H9 (cell line): ENCODE results near the gene VEGFC. TPM values are rescaled to one million over a fixed set of nuclear protein-coding genes. Genes with fewer than 3 reads are reported as not detected.

Source experiments
- DNase-seq: peaks from one replicate; pipeline ENCODE4 v3.0.0-alpha.2; 2017
- H2AFZ ChIP-seq: one replicate; pipeline ENCODE4 v1.6.1; 2013; ENCODE audit warnings: mild to moderate bottlenecking, low read length, control low read depth, moderate library complexity
- H2AK5ac ChIP-seq: 2 replicates; pipeline ENCODE4 v1.6.1; 2013; ENCODE audit warnings: low read length, control low read depth, mixed read lengths; ENCODE audit not compliant: insufficient read length
- H2BK120ac ChIP-seq: one replicate; pipeline ENCODE4 v1.6.1; 2013; ENCODE audit warnings: low read depth, mild to moderate bottlenecking, low read length, control low read depth, inconsistent platforms; ENCODE audit not compliant: poor library complexity, severe bottlenecking
- H2BK12ac ChIP-seq: 2 replicates; pipeline ENCODE4 v1.6.1; 2013; ENCODE audit warnings: low read length, control low read depth, mixed read lengths, low read depth; ENCODE audit not compliant: insufficient read length
- H2BK15ac ChIP-seq: 2 replicates; pipeline ENCODE4 v1.6.1; 2013; ENCODE audit warnings: low read depth, low read length, control low read depth
- H2BK20ac ChIP-seq: one replicate; pipeline ENCODE4 v1.6.1; 2013; ENCODE audit warnings: low read depth, mild to moderate bottlenecking, low read length, control low read depth, inconsistent platforms; ENCODE audit not compliant: poor library complexity, severe bottlenecking
- H2BK5ac ChIP-seq: 2 replicates; pipeline ENCODE4 v1.6.1; 2013; ENCODE audit warnings: low read length, control low read depth, mixed read lengths; ENCODE audit not compliant: insufficient read length
- H3K14ac ChIP-seq: 2 replicates; pipeline ENCODE4 v1.6.1; 2013; ENCODE audit warnings: low read length, control low read depth; ENCODE audit not compliant: insufficient read depth
- H3K18ac ChIP-seq: 2 replicates; pipeline ENCODE4 v1.6.1; 2013; ENCODE audit warnings: low read depth, mild to moderate bottlenecking, mixed read lengths, low read length, control low read depth; ENCODE audit not compliant: insufficient read length
- H3K23ac ChIP-seq: 2 replicates; pipeline ENCODE4 v1.6.1; 2013; ENCODE audit warnings: low read length, control low read depth, mixed read lengths, low read depth; ENCODE audit not compliant: insufficient read length
- H3K23me2 ChIP-seq: 2 replicates; pipeline ENCODE4 v1.6.1; 2013; ENCODE audit warnings: low read depth, mild to moderate bottlenecking, mixed read lengths, low read length, control low read depth; ENCODE audit not compliant: insufficient read length, poor library complexity, severe bottlenecking
- H3K27ac ChIP-seq: 2 replicates; pipeline ENCODE4 v1.5.1; 2013; ENCODE audit warnings: low read length, control low read depth, mixed read lengths, low read depth; ENCODE audit not compliant: insufficient read length
- H3K27me3 ChIP-seq: 2 replicates; pipeline ENCODE4 v1.6.1; 2013; ENCODE audit warnings: low read length, control low read depth, inconsistent platforms; ENCODE audit not compliant: insufficient read depth
- H3K4ac ChIP-seq: 2 replicates; pipeline ENCODE4 v1.6.1; 2013; ENCODE audit warnings: low read depth, mild to moderate bottlenecking, control low read depth, inconsistent platforms, low read length, moderate library complexity
- H3K4me1 ChIP-seq: 2 replicates; pipeline ENCODE4 v1.6.1; 2013; ENCODE audit warnings: low read length, control low read depth, inconsistent platforms; ENCODE audit not compliant: insufficient read depth
- H3K4me2 ChIP-seq: 2 replicates; pipeline ENCODE4 v1.6.1; 2013; ENCODE audit warnings: low read length, control low read depth, mixed read lengths; ENCODE audit not compliant: insufficient read length, insufficient read depth
- H3K56ac ChIP-seq: 2 replicates; pipeline ENCODE4 v1.6.1; 2013; ENCODE audit warnings: low read depth, mild to moderate bottlenecking, mixed read lengths, low read length, control low read depth; ENCODE audit not compliant: insufficient read length
- H3K79me1 ChIP-seq: 2 replicates; pipeline ENCODE4 v1.6.1; 2013; ENCODE audit warnings: low read depth, mild to moderate bottlenecking, moderate library complexity, low read length, control low read depth, inconsistent platforms; ENCODE audit not compliant: insufficient read depth, poor library complexity, severe bottlenecking
- H3K79me2 ChIP-seq: 2 replicates; pipeline ENCODE4 v1.6.1; 2013; ENCODE audit warnings: low read length, control low read depth, inconsistent platforms; ENCODE audit not compliant: insufficient read depth
- H3K9ac ChIP-seq: 2 replicates; pipeline ENCODE4 v1.6.1; 2013; ENCODE audit warnings: low read length, control low read depth, mixed read lengths; ENCODE audit not compliant: insufficient read length; ENCODE audit errors: extremely low read depth
- H3K9me3 ChIP-seq: one replicate; pipeline ENCODE4 v1.6.1; 2013; ENCODE audit warnings: low read depth, low read length, inconsistent platforms; ENCODE audit not compliant: control insufficient read depth
- H3T11ph ChIP-seq: one replicate; pipeline ENCODE4 v1.6.1; 2013; ENCODE audit warnings: mild to moderate bottlenecking, low read length, control low read depth, inconsistent platforms
- H4K20me1 ChIP-seq: one replicate; pipeline ENCODE4 v1.6.1; 2013; ENCODE audit not compliant: control insufficient read depth, insufficient read length, insufficient read depth
- H4K5ac ChIP-seq: 2 replicates; pipeline ENCODE4 v1.6.1; 2013; ENCODE audit warnings: low read depth, mild to moderate bottlenecking, mixed read lengths, low read length, control low read depth; ENCODE audit not compliant: insufficient read length
- H4K8ac ChIP-seq: replicated peaks from 2 replicates; pipeline ENCODE4 v1.6.1; 2013; ENCODE audit warnings: low read length, control low read depth, mixed read lengths, low read depth; ENCODE audit not compliant: insufficient read length
- H4K91ac ChIP-seq: 2 replicates; pipeline ENCODE4 v1.6.1; 2013; ENCODE audit warnings: low read depth, mild to moderate bottlenecking, moderate library complexity, mixed read lengths, low read length, control low read depth; ENCODE audit not compliant: insufficient read length
- H3K27ac Mint-ChIP-seq, 3 experiments: 2 replicates in 2 of 3; 3 replicates in 1 of 3; pipeline ENCODE4 v1.8.0; 2020 to 2021; ENCODE audit warnings: mixed read lengths in 3 of 3, mild to moderate bottlenecking in 1 of 3, moderate library complexity in 1 of 3
- H3K27me3 Mint-ChIP-seq: 2 replicates; pipeline ENCODE4 v1.8.0; 2021; ENCODE audit warnings: low read depth, mild to moderate bottlenecking, moderate library complexity, mixed read lengths
- H3K36me3 Mint-ChIP-seq, 3 experiments: 2 replicates in 2 of 3; 3 replicates in 1 of 3; pipeline ENCODE4 v1.8.0; 2020 to 2021; ENCODE audit warnings: low read depth in 3 of 3, mixed read lengths in 3 of 3; ENCODE audit not compliant: insufficient read depth in 1 of 3
- H3K4me1 Mint-ChIP-seq, 2 experiments: 2 replicates each; pipeline ENCODE4 v1.8.0; 2020; ENCODE audit warnings: mixed read lengths in 2 of 2
- H3K4me3 Mint-ChIP-seq, 2 experiments: 2 replicates in 1 of 2; 3 replicates in 1 of 2; pipeline ENCODE4 v1.8.0; 2020 to 2021; ENCODE audit warnings: mild to moderate bottlenecking in 2 of 2, mixed read lengths in 2 of 2, moderate library complexity in 1 of 2
- H3K9me3 Mint-ChIP-seq, 2 experiments: 2 replicates in 1 of 2; 3 replicates in 1 of 2; pipeline ENCODE4 v1.8.0; 2020; ENCODE audit warnings: mild to moderate bottlenecking in 2 of 2, mixed read lengths in 2 of 2, moderate library complexity in 1 of 2
- CTCF ChIP-seq: fragments of 200-600 bp; sonication (generic); conservative IDR thresholded peaks from 3 replicates; pipeline ENCODE4 v1.8.0; 2021; ENCODE audit warnings: antibody characterized with exemption, mild to moderate bottlenecking
- whole genome bisulfite sequencing: extraction: QIAGEN DNeasy Blood & Tissue Kit; methylation state at CpG from one replicate; pipeline ENCODE4 v1.1.7; 2013; ENCODE audit warnings: missing lambda C conversion rate, low lambda C conversion rate, mixed read lengths; ENCODE audit not compliant: insufficient read length; ENCODE audit errors: extremely low coverage; 5-methylcytosine and 5-hydroxymethylcytosine counted together
- total RNA-seq: library from RNA; stranded (reverse); gene quantifications from 2 replicates; pipeline ENCODE4 v1.2.1, GENCODE V29; 2021

The VEGFC gene
- total RNA-seq, 1 experiment from 2014 or later: 0.46 TPM

- Histone ChIP-seq H2BK12ac (no peak overlapping the region), H2BK15ac (no peak overlapping the region), H2BK120ac (no peak overlapping the region), H4K20me1 (no peaks in the 10 kb centered on the region), H4K5ac (no peak overlapping the region), H3K4me2 (no peak overlapping the region), H3K56ac (no peak overlapping the region), H3K4ac (no peak overlapping the region), H3K9me3 (no peaks in the 10 kb centered on the region), H3K27ac (no peak overlapping the region), H2BK5ac (no peak overlapping the region), H3K14ac (no peak overlapping the region), H3K79me1 (no peaks in the 10 kb centered on the region), H4K8ac (no peak overlapping the region), H3K23me2 (no peaks in the 10 kb centered on the region), H2AK5ac (no peak overlapping the region), H2BK20ac (no peak overlapping the region), H3K79me2 (no peaks in the 10 kb centered on the region), H3K4me1 (no peaks in the 10 kb centered on the region), H3K9ac (no peak overlapping the region), H3K23ac (no peak overlapping the region), H3K18ac (no peak overlapping the region), H3K27me3 (no peaks in the 10 kb centered on the region), H3T11ph (no peak overlapping the region), H4K91ac (no peak overlapping the region), H2AFZ (no peak overlapping the region)
- Mint-ChIP-seq H3K4me3 (no peak overlapping the region), H3K27me3 (peaks cover 6% of the 10 kb centered on the region), H3K36me3 (no peaks in the 10 kb centered on the region), H3K27ac (no peak overlapping the region), H3K4me1 (no peaks in the 10 kb centered on the region), H3K9me3 (no peaks in the 10 kb centered on the region)
- TF ChIP-seq CTCF: no peak
- DNase-seq: no peak
- WGBS: no CpG with 5 or more reads among the region's 2 CpGs
These were observed 8.3 kb upstream of the VEGFC start for GRCh38 chr4:176800891-176801534.
